Measurements from ENCODE around the gene RUFY4. TPM values are rescaled to one million over a fixed set of nuclear protein-coding genes. Genes with fewer than 3 reads are reported as not detected.
"Not testable (repeated sequence)": the region's sequence is repeated elsewhere in the genome, so short reads cannot be mapped to it uniquely, and the experiment has no call there.

RUFY4 gene
- total and polyA plus RNA-seq, 9 of the 15 experiments (the other 6 are each of a cell fraction or from before 2014, with no cell fraction given), result not detected

DNA sequence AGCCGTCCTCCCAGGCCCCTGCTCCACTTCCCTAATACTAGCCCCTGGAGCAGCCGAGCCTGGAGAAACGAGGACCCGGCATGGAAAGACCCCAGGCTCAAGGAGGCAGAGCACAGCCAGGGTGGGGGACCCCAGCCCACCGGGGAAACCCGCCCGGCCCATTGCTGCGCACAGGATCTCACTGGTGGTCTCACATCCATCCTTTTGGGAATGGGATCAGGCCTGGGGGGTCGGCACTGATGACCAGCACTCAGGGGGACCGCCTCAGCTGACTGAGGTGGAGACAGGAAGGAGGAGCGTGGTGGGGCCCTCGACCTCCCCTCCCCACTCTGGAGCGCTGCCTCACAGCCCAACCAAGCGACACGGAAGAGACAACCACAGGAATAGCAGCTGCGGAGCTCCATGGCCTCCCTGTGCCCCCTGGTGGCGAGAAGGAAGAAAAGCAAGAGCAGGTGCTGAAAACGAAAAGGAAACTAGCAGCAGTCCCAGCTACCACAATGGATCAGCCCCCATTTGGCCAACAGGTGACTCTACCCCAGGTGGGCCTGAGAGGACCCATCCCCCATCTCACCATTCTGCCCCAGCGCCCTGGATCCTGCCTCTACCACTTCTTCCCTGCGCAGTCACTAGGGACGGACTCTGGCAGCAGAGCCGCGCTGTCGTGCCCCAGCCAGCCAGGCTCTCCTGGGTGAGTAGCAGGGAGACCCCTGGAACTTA lies 34.4 kb upstream of the RUFY4 start:
- TF ChIP-seq, protein P1, sequence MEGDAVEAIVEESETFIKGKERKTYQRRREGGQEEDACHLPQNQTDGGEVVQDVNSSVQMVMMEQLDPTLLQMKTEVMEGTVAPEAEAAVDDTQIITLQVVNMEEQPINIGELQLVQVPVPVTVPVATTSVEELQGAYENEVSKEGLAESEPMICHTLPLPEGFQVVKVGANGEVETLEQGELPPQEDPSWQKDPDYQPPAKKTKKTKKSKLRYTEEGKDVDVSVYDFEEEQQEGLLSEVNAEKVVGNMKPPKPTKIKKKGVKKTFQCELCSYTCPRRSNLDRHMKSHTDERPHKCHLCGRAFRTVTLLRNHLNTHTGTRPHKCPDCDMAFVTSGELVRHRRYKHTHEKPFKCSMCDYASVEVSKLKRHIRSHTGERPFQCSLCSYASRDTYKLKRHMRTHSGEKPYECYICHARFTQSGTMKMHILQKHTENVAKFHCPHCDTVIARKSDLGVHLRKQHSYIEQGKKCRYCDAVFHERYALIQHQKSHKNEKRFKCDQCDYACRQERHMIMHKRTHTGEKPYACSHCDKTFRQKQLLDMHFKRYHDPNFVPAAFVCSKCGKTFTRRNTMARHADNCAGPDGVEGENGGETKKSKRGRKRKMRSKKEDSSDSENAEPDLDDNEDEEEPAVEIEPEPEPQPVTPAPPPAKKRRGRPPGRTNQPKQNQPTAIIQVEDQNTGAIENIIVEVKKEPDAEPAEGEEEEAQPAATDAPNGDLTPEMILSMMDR (IDR thresholded peaks at IDR 0.05 in 2 of 3, conservative IDR thresholded peaks at IDR 0.05 in 1 of 3; ENCODE audit: insufficient read depth in 2 of 3, low read depth in 1 of 3, low read length in 3 of 3), result peak; percentile 59 to 66 (median 60)
- TF ChIP-seq SMC3 (conservative IDR thresholded peaks at IDR 0.05; ENCODE audit: insufficient read depth, low read depth, low read length) (peak; percentile 52; the same call in 1 of the 2 replicates), RAD21 (CRISPR knock-in tag; conservative IDR thresholded peaks at IDR 0.05 in 1 of 2, IDR thresholded peaks at IDR 0.05 in 1 of 2) (peak; percentile 36 to 60)
- H4K20me1 ChIP-seq (replicated peaks; ENCODE audit: control insufficient read depth, insufficient read depth, low read length); in situ Hi-C loops (cut with MboI); H3K4me3 ChIP-seq; H3K27ac ChIP-seq (ENCODE audit: extremely low read depth, low read depth, low read length); H3K9me1 ChIP-seq (ENCODE audit: control insufficient read depth, insufficient read depth, low read length); H3K36me3 ChIP-seq (ENCODE audit: control insufficient read depth, insufficient read depth, low read length); POLR2A ChIA-PET; BruUV-seq (replicated peaks); H3K4me2 ChIP-seq (ENCODE audit: insufficient read depth, low read length); H3K4me1 ChIP-seq (replicated peaks in 1 of 2; ENCODE audit: control insufficient read depth in 2 of 2, insufficient read depth in 2 of 2, low read length in 2 of 2); H3K79me2 ChIP-seq (ENCODE audit: control insufficient read depth, insufficient read depth, low read length); H2AFZ ChIP-seq (ENCODE audit: low read depth, low read length); H3K9me3 ChIP-seq (replicated peaks; ENCODE audit: control insufficient read depth, insufficient read depth, low read depth, low read length); H3K9ac ChIP-seq (ENCODE audit: insufficient read depth in 1 of 2, low read depth in 2 of 2, low read length in 2 of 2): not testable (repeated sequence)
- 33% methylated on average over 17 of the region's 24 CpGs for WGBS (ENCODE audit: insufficient coverage, low coverage, missing lambda C conversion rate)
- FAIRE-seq, result peak; percentile 90
- intact Hi-C loops (cut with micrococcal nuclease), result loop anchor here (5.0 kb wide), 1 partner anchor 37 kb away; no protein-coding TSS in a partner anchor
- peak; percentile 37 to 68 (median 48) for DNase-seq (ENCODE audit: extremely low read depth in 1 of 4, low spot score in 3 of 4)
- peak; percentile 91 for ATAC-seq
- CTCF ChIA-PET (ENCODE audit: low intra/inter-chr PET ratio), result interaction anchor here (0.6 to 1.2 kb wide), 2 partner anchors 22 to 246 kb away, joined by 3 to 4 read pairs; no protein-coding TSS in a partner anchor
- H3K27me3 ChIP-seq (ENCODE audit: control insufficient read depth in 2 of 2, insufficient read depth in 2 of 2, low read length in 2 of 2), result peaks cover 0 to 28% of the 10 kb centered on the region in 2 experiments; a peak in 2 of 5 replicates

Measured in K562 (cell line).